ENCODE data around the gene BRSK1. TPM values are rescaled to one million over a fixed set of nuclear protein-coding genes. Genes with fewer than 3 reads are reported as not detected.
A peak's percentile ranks its signal among the peaks of the same experiment; 100 is the strongest.

Gene BRSK1
- total and polyA plus RNA-seq, 2 donors from 2014 or later, result 1.4 to 6.5 TPM

DNA sequence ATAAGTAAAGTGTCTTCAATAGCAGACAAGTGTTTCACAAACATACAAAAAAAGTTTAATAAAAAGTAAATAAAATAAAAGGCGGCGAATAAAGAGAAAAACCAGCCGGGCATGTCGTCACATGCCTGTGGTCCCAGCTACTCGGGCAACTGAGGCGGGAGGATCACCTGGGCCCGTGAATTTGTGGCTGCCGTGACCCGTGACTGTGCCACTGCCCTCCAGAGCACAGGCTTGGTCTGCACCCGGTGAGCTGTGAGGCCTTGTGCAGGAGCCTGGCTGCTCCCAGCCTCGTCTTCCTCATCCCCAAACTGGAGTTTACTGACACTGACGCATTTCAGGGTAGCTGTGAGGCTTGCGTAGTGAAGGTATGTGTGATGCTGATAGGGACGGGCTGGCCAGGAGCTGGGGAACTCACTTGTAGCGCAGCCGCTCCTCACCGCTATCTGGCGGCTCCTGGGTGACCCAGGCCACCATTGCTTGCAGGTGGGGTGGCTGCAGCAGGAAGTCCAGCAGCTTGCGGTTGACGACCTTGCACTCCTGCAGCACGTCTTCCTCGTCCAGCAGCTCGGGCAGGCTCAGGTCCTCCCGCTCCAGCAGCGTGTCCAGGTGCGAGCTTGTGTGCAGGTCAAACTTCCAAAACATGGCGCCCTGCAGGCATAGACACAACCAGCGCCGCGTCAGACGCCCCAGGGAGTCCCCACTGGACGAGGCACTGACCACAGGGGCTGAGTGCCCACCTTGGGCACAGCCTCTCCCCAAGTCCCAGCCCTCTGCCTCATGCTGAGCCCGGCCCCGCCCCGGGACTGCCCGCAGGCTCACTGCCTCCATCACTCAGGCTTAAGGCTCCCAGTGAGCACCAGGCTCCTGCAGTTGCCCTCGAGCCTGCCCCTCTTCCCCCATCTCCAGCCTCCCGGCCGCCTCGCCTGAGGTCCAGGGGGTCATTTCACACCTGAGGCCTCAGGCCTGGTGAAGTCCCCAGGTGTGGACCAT is 37.0 kb upstream of the BRSK1 start:
- Histone ChIP-seq H3K4me1 (ENCODE audit: control insufficient read depth in 2 of 3, insufficient read depth in 2 of 3, low read depth in 1 of 3, low read length in 3 of 3) (peaks cover 0 to 4% (median 0%) of the 10 kb centered on the region in 3 donors), H3K9me3 (ENCODE audit: control insufficient read depth in 2 of 3, insufficient read depth in 1 of 3, low read length in 3 of 3) (no peaks in the 10 kb centered on the region), H3K36me3 (ENCODE audit: control insufficient read depth in 2 of 3, insufficient read depth in 3 of 3, low read length in 3 of 3) (peaks cover 0 to 33% (median 25%) of the 10 kb centered on the region in 3 donors), H3K27ac (ENCODE audit: low read depth in 2 of 2, low read length in 2 of 2) (no peak overlapping the region), H3K4me3 (ENCODE audit: low read length in 3 of 3) (no peak overlapping the region), H3K9ac (ENCODE audit: low read length in 3 of 3) (no peak overlapping the region), H3K27me3 (ENCODE audit: control insufficient read depth, insufficient read depth, low read length) (no peaks in the 10 kb centered on the region)
- no peak for FAIRE-seq
- TF ChIP-seq, protein P1, sequence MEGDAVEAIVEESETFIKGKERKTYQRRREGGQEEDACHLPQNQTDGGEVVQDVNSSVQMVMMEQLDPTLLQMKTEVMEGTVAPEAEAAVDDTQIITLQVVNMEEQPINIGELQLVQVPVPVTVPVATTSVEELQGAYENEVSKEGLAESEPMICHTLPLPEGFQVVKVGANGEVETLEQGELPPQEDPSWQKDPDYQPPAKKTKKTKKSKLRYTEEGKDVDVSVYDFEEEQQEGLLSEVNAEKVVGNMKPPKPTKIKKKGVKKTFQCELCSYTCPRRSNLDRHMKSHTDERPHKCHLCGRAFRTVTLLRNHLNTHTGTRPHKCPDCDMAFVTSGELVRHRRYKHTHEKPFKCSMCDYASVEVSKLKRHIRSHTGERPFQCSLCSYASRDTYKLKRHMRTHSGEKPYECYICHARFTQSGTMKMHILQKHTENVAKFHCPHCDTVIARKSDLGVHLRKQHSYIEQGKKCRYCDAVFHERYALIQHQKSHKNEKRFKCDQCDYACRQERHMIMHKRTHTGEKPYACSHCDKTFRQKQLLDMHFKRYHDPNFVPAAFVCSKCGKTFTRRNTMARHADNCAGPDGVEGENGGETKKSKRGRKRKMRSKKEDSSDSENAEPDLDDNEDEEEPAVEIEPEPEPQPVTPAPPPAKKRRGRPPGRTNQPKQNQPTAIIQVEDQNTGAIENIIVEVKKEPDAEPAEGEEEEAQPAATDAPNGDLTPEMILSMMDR (IDR thresholded peaks at IDR 0.05; ENCODE audit: borderline replicate concordance, extremely low read depth, insufficient read depth), result no peak
- peak in 1 of 5 donors; percentile 68 for DNase-seq
- intact Hi-C loops (cut with DNase I), result no loop called here

DNA sequence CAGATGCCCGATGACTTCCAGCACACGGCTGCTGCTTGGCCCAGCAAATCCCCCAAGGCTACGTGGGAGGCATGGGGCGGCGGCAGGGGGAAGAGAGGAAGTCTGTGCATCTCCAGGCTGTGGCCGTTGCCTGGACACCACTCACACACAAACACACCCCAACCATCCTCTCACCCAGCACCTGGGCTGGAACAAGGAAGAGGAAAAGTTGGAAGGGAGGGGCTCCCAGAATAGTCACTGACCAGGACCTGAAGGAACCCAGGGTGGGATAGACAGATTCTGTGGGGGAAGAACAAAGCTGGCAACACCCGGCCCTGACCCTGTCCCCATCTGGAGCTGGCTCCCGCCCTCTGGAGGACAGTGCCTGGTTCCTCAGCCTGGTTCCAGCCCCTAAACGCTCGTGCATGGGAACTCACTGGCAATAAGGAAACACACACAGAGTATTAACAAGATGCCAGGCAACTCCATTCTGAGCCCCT is 36.1 kb upstream of the BRSK1 start:
- Histone ChIP-seq H3K9me3 (ENCODE audit: control insufficient read depth in 2 of 3, insufficient read depth in 1 of 3, low read length in 3 of 3) (no peaks in the 10 kb centered on the region), H3K4me3 (ENCODE audit: low read length in 3 of 3) (no peak overlapping the region), H3K4me1 (ENCODE audit: control insufficient read depth in 2 of 3, insufficient read depth in 2 of 3, low read depth in 1 of 3, low read length in 3 of 3) (peaks cover 0 to 4% (median 0%) of the 10 kb centered on the region in 3 donors), H3K27me3 (ENCODE audit: control insufficient read depth, insufficient read depth, low read length) (no peaks in the 10 kb centered on the region), H3K9ac (ENCODE audit: low read length in 3 of 3) (no peak overlapping the region), H3K36me3 (ENCODE audit: control insufficient read depth in 2 of 3, insufficient read depth in 3 of 3, low read length in 3 of 3) (peaks cover 0 to 24% (median 20%) of the 10 kb centered on the region in 3 donors), H3K27ac (ENCODE audit: low read depth in 2 of 2, low read length in 2 of 2) (no peak overlapping the region)
- DNase-seq (peak in 4 of 5 donors; percentile 33 to 77 (median 46)), FAIRE-seq (no peak)
- TF ChIP-seq, protein P1 (IDR thresholded peaks at IDR 0.05; ENCODE audit: borderline replicate concordance, extremely low read depth, insufficient read depth), result no peak
- intact Hi-C loops (cut with DNase I), result no loop called here

DNA sequence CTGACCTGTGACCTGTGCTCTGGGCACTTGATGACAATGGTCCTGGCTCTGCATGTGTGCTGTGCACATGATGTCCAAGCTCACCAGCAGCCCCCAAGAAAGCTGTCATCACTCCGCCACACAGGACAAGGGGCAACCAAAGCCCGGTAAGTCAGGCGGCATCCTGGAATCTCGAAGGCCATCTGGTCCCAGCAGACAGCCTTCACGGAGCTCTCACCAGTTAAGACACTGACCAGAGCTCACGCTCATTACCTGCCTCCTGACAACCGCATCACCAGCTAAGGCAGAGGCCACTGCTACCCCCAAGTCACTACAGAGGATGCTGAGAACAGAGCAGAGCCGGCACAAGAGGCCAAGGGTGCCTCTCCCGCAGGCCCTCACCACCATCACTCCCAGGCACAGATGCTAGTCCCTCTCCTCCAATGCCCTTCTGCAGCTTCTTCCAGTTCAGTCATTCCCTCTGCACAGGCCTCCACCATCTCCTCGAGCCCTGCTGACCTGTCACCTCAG is 35.6 kb upstream of the BRSK1 start:
- no peak overlapping the region for H3K9ac ChIP-seq (ENCODE audit: low read length in 3 of 3)
- FAIRE-seq (no peak), DNase-seq (no peak)
- H3K27ac ChIP-seq (ENCODE audit: low read depth in 2 of 2, low read length in 2 of 2), result no peak overlapping the region
- H3K4me3 ChIP-seq (ENCODE audit: low read length in 3 of 3), result no peak overlapping the region
- intact Hi-C loops (cut with DNase I), result no loop called here
- TF ChIP-seq, protein P1 (IDR thresholded peaks at IDR 0.05; ENCODE audit: borderline replicate concordance, extremely low read depth, insufficient read depth), result no peak
- H3K4me1 ChIP-seq (ENCODE audit: control insufficient read depth in 2 of 3, insufficient read depth in 2 of 3, low read depth in 1 of 3, low read length in 3 of 3), result peaks cover 0 to 4% (median 0%) of the 10 kb centered on the region in 3 donors
- H3K27me3 ChIP-seq (ENCODE audit: control insufficient read depth, insufficient read depth, low read length), result no peaks in the 10 kb centered on the region
- H3K36me3 ChIP-seq (ENCODE audit: control insufficient read depth in 2 of 3, insufficient read depth in 3 of 3, low read length in 3 of 3), result peaks cover 0 to 23% (median 20%) of the 10 kb centered on the region in 3 donors
- no peaks in the 10 kb centered on the region for H3K9me3 ChIP-seq (ENCODE audit: control insufficient read depth in 2 of 3, insufficient read depth in 1 of 3, low read length in 3 of 3)
